Mesothelial cell of epicardium (in vitro differentiated cells): ENCODE results near the gene CD2. TPM values are rescaled to one million over a fixed set of nuclear protein-coding genes. Genes with fewer than 3 reads are reported as not detected.

Experiments used
- DNase-seq, 2 experiments: peaks; one replicate each; pipeline ENCODE4 v3.0.0; 2021; ENCODE audit warnings: low spot score in 2 of 2; ENCODE audit not compliant: unreplicated experiment in 2 of 2
- H3K27ac Mint-ChIP-seq: 2 replicates; pipeline ENCODE4 v1.8.0; 2021; ENCODE audit warnings: mixed read lengths
- H3K27me3 Mint-ChIP-seq: 2 replicates; pipeline ENCODE4 v1.8.0; 2021; ENCODE audit warnings: low read depth, mixed read lengths
- H3K36me3 Mint-ChIP-seq: 2 replicates; pipeline ENCODE4 v1.8.0; 2021; ENCODE audit warnings: mixed read lengths
- H3K4me1 Mint-ChIP-seq: 2 replicates; pipeline ENCODE4 v1.8.0; 2021; ENCODE audit warnings: mixed read lengths
- H3K4me3 Mint-ChIP-seq: 2 replicates; pipeline ENCODE4 v1.8.0; 2021; ENCODE audit warnings: mild to moderate bottlenecking, moderate library complexity, mixed read lengths
- H3K9me3 Mint-ChIP-seq: 2 replicates; pipeline ENCODE4 v1.8.0; 2021; ENCODE audit warnings: mixed read lengths
- CTCF ChIP-seq: fragments of 200-600 bp; sonication (generic); IDR thresholded peaks from one replicate; pipeline ENCODE4 v1.5.0; 2021; ENCODE audit warnings: antibody characterized with exemption; ENCODE audit not compliant: unreplicated experiment
- total RNA-seq: library from RNA; stranded (reverse); gene quantifications from 3 replicates; pipeline ENCODE4 v1.2.1, GENCODE V29; 2021

Gene CD2
- total RNA-seq, 1 donor from 2014 or later, result not detected

- peak; percentile 49 to 64 for DNase-seq
- no peaks in the 10 kb centered on the region for H3K27me3 Mint-ChIP-seq
These were observed 29.4 kb upstream of the CD2 start for GRCh38 chr1:116724765-116725375.

GRCh38 chr1:116725798-116726197 lies 28.4 kb upstream of the CD2 start:
- DNase-seq, result no peak
- Mint-ChIP-seq H3K4me1 (peaks cover 3% of the 10 kb centered on the region), H3K9me3 (no peaks in the 10 kb centered on the region), H3K4me3 (no peak overlapping the region), H3K27ac (no peak overlapping the region), H3K27me3 (no peaks in the 10 kb centered on the region), H3K36me3 (no peaks in the 10 kb centered on the region)
- no peak for TF ChIP-seq CTCF

More at GRCh38 chr1:116724765-116725375, 29.4 kb upstream of the CD2 start:
- no peak overlapping the region for H3K4me3 Mint-ChIP-seq
- peaks cover 8% of the 10 kb centered on the region for H3K4me1 Mint-ChIP-seq
- no peaks in the 10 kb centered on the region for H3K36me3 Mint-ChIP-seq
- peaks cover under 1% of the 10 kb centered on the region for H3K9me3 Mint-ChIP-seq
- TF ChIP-seq CTCF, result peak; percentile 78
- no peak overlapping the region for H3K27ac Mint-ChIP-seq

- H3K4me3 Mint-ChIP-seq, result no peak overlapping the region
- H3K36me3 Mint-ChIP-seq, result no peaks in the 10 kb centered on the region
- TF ChIP-seq CTCF, result no peak
- no peaks in the 10 kb centered on the region for H3K9me3 Mint-ChIP-seq
- peaks cover 3% of the 10 kb centered on the region for H3K4me1 Mint-ChIP-seq
- no peak for DNase-seq
- H3K27me3 Mint-ChIP-seq, result no peaks in the 10 kb centered on the region
- no peak overlapping the region for H3K27ac Mint-ChIP-seq
These were observed 27.1 kb upstream of the CD2 start for GRCh38 chr1:116726872-116727820.

GRCh38 chr1:116731439-116731838 lies 22.8 kb upstream of the CD2 start:
- TF ChIP-seq CTCF, result no peak
- peaks cover 11% of the 10 kb centered on the region for H3K4me1 Mint-ChIP-seq
- no peaks in the 10 kb centered on the region for H3K27me3 Mint-ChIP-seq
- H3K9me3 Mint-ChIP-seq, result no peaks in the 10 kb centered on the region
- no peaks in the 10 kb centered on the region for H3K36me3 Mint-ChIP-seq
- H3K4me3 Mint-ChIP-seq, result no peak overlapping the region
- DNase-seq, result no peak
- H3K27ac Mint-ChIP-seq, result no peak overlapping the region

GRCh38 chr1:116732726-116733125 lies 21.5 kb upstream of the CD2 start:
- no peak overlapping the region for H3K27ac Mint-ChIP-seq
- no peaks in the 10 kb centered on the region for H3K27me3 Mint-ChIP-seq
- no peaks in the 10 kb centered on the region for H3K36me3 Mint-ChIP-seq
- DNase-seq, result no peak
- TF ChIP-seq CTCF, result no peak
- peaks cover 9% of the 10 kb centered on the region for H3K4me1 Mint-ChIP-seq
- H3K9me3 Mint-ChIP-seq, result no peaks in the 10 kb centered on the region
- H3K4me3 Mint-ChIP-seq, result no peak overlapping the region
